C1 segment of cervical spinal cord (tissue), 14 donors: ENCODE results near the gene GALNS.
"Not testable (repeated sequence)": the region's sequence is repeated elsewhere in the genome, so short reads cannot be mapped to it uniquely, and the experiment has no call there.

Source experiments
- DNase-seq, 14 donors: peaks; one replicate each; lab custom pipeline; 2025; lab: John Stamatoyannopoulos, UW

Gene GALNS

GRCh38 chr16:88856828-88857727, at the start of gene GALNS, which contains the start of gene TRAPPC2L:
Gene GALNS (minus strand): TSS chr16:88856947. CDS start chr16:88856877, 70 bp downstream.
Gene TRAPPC2L (plus strand): TSS chr16:88857127. CDS start chr16:88857151, 24 bp downstream.
- DNase-seq: peak; percentile 69 to 99 (median 97)

- no peak for DNase-seq
These were observed 49.3 kb upstream of the GALNS start for GRCh38 chr16:88906020-88906419.

- DNase-seq: no peak
These were observed 48.8 kb upstream of the GALNS start for GRCh38 chr16:88905563-88905962.

- DNase-seq: peak in 1 of 14 donors; percentile 31
These were observed 48.1 kb upstream of the GALNS start for GRCh38 chr16:88904676-88905365.

- DNase-seq: no peak
These were observed 46.5 kb upstream of the GALNS start for GRCh38 chr16:88903267-88903666.

GRCh38 chr16:88902744-88903143, 46.0 kb upstream of the GALNS start:
- DNase-seq: no peak

- peak in 1 of 14 donors; percentile 43 for DNase-seq
These were observed 45.1 kb upstream of the GALNS start for GRCh38 chr16:88901718-88902337.

- peak in 1 of 14 donors; percentile 72 for DNase-seq
These were observed 43.9 kb upstream of the GALNS start for GRCh38 chr16:88900662-88901052.

- DNase-seq: peak in 1 of 14 donors; percentile 75
These were observed 43.3 kb upstream of the GALNS start for GRCh38 chr16:88899901-88900661.

GRCh38 chr16:88897696-88898425, 41.1 kb upstream of the GALNS start:
- DNase-seq: no peak

- DNase-seq: peak in 1 of 14 donors; percentile 43
These were observed 39.7 kb upstream of the GALNS start for GRCh38 chr16:88896238-88897070.

- no peak for DNase-seq
These were observed 38.6 kb upstream of the GALNS start for GRCh38 chr16:88895335-88895734.

GRCh38 chr16:88894681-88895300, 38.0 kb upstream of the GALNS start:
- no peak for DNase-seq

- not testable (repeated sequence) for DNase-seq
These were observed 37.5 kb upstream of the GALNS start for GRCh38 chr16:88894266-88894665.

GRCh38 chr16:88893127-88893968, 36.6 kb upstream of the GALNS start:
- DNase-seq: peak in 1 of 14 donors; percentile 44

GRCh38 chr16:88892065-88892464, 35.3 kb upstream of the GALNS start:
- peak in 1 of 14 donors; percentile 64 for DNase-seq

GRCh38 chr16:88891083-88891482, 34.3 kb upstream of the GALNS start:
- no peak for DNase-seq

- not testable (repeated sequence) for DNase-seq
These were observed 33.1 kb upstream of the GALNS start for GRCh38 chr16:88889702-88890352.
